NCI-H2029 (cell line): ENCODE data around the gene PSMA5.

Experiments used
- DNase-seq: peaks from one replicate; lab custom pipeline; 2025; lab: John Stamatoyannopoulos, UW

Gene PSMA5

GRCh38 chr1:109367626-109368025 lies 58.6 kb downstream of the PSMA5 start:
- DNase-seq: no peak

GRCh38 chr1:109365642-109366204 lies 60.5 kb downstream of the PSMA5 start:
- no peak for DNase-seq

- DNase-seq: no peak
These were observed 64.6 kb downstream of the PSMA5 start for GRCh38 chr1:109361649-109362048.

- DNase-seq: no peak
These were observed 65.2 kb downstream of the PSMA5 start for GRCh38 chr1:109361069-109361468.

GRCh38 chr1:109357616-109358015 lies 68.6 kb downstream of the PSMA5 start:
- peak; percentile 44 for DNase-seq

- DNase-seq: peak; percentile 21
These were observed 69.3 kb downstream of the PSMA5 start for GRCh38 chr1:109356915-109357314.

GRCh38 chr1:109356505-109356904 lies 69.7 kb downstream of the PSMA5 start:
- DNase-seq: no peak

- no peak for DNase-seq
These were observed 71.3 kb downstream of the PSMA5 start for GRCh38 chr1:109354929-109355328.

- peak; percentile 14 for DNase-seq
These were observed 74.8 kb downstream of the PSMA5 start for GRCh38 chr1:109351457-109351856.

- DNase-seq: peak; percentile 85
These were observed 75.6 kb downstream of the PSMA5 start for GRCh38 chr1:109350655-109351054.

- no peak for DNase-seq
These were observed 76.1 kb downstream of the PSMA5 start for GRCh38 chr1:109350182-109350581.
